HG03060 (cell line): Measurements from ENCODE around the gene DENR.
"Not testable (repeated sequence)": the region's sequence is repeated elsewhere in the genome, so short reads cannot be mapped to it uniquely, and the experiment has no call there.

Experiments used
- ATAC-seq: cut with Tn5 transposase; IDR thresholded peaks from one replicate; pipeline ENCODE4 v1.9.1; 2021; ENCODE audit warnings: low read depth, moderate number of reproducible peaks; ENCODE audit not compliant: unreplicated experiment

DENR gene

DNA sequence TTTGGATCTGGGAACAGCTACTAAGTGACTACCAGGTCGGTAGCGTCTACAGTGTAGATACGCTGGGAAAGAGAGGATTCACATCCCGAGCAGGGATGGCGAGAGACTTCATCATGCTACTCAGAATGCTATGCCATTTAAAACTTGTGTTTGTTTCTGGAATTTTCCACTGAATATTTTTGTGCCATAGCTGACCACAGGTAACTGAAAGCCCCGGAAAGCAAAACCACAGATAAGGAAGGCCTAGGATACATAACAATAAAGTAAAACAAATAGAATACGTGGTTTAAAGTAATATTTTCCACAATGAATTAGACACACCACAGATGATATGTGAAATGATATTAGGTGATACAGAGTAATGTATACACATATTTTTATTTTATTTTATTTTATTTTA is 14.1 kb upstream of the DENR start:
- no peak for ATAC-seq

GRCh38 chr12:122740351-122740750 is 12.3 kb upstream of the DENR start:
- ATAC-seq = no peak

- no peak for ATAC-seq
Measured at GRCh38 chr12:122743895-122744525, 8.6 kb upstream of the DENR start.

- ATAC-seq = no peak
Measured at GRCh38 chr12:122747224-122748135, 5.1 kb upstream of the DENR start.

DNA sequence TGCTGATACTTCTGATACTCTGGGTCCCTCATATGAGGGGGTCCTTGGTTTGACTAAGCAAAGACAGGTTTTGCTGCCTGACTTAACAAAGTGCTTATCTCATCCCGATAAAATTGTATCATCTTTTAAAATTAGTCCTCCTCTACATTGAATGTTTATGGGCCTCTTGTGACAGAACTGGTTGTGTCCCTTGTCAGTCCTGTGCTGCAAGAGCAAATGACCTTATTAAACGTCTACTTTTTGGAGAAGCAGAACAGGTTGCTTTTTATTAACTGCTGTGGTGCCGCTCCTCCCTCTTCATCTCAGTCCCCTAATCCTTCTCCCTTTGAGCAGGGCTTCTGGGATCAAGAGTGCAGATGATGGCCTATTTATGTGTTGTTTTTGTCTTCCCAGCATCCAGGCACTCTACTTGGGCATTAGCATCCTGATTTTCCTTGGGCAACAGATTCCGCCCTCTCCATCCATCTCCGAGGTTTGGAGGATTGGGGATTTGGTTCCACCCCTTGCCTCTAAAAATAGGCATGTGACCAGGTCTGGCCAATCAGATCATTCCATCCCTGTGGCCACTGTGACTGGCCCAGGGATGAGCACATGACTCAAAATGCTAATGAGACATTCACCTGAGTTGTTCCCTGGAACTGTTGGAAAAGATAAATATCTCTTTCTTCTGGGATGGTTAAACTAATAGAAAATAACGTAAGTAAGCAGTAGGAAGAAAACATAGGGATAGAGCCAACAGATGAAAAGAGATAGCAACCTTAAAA is 2.9 kb upstream of the DENR start:
- ATAC-seq = no peak

GRCh38 chr12:122750781-122751515 is 1.7 kb upstream of the DENR start:
- not testable (repeated sequence) for ATAC-seq

GRCh38 chr12:122753319-122753650 is 661 bp downstream of the DENR start:
- ATAC-seq = no peak

DNA sequence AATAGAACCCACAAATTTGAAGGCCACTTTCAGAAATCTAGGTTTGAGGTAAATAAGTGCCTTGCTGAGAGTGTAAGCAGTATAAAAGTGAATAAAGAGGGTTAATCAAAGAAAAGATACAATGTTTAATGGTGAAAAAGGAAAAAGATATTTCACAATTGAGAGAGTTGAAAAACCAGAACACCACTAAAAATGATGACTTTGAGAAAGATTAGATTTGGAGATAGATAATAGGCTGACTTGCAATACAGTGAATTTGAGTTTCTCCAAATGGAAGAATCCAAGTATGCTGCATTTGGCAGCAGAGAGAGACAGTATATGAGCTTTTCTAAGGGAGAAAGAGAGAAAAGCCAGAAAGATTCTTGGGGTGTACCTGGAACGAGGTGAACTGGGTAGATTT is 2.2 kb downstream of the DENR start:
- no peak for ATAC-seq

DNA sequence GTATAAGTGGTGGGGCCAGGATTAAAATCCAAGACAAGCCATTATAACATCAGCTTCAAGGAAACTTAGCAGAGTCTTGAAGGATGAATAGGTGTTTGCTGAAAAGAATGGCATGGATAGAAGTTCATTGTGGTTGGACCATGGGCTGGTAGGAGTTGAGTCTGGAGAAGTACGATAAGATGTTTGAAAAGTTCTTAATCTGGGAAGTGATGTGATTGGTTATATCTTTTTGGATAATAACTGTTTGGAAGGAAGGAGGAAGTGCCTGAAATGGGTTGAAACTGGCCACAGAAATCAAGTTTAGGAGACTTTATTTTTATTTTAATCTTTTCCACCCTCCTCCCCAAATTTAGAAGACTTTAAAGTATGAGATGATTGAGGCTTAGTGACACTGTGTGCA is 4.9 kb downstream of the DENR start:
- no peak for ATAC-seq

DNA sequence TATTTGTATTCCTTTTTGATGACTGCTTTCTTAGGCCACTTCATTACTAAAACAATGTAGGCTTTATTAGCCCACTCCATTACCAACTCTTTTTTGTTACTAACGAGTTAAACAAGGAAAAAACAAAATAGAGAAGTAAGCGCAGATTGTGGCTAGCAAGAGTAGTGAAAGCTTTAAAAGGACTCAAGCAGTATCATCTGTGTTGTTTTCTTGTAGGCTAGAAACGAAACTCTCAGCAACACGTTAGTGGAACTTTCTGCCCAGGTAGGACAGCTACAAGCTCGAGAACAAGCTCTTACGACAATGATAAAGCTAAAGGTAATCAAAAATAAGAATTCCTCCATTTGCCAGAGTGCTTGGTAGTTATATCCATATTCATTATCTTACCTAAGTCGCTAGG is 32.9 kb downstream of the DENR start:
- no peak for ATAC-seq

- ATAC-seq = no peak
Measured at GRCh38 chr12:122788387-122788786, 35.8 kb downstream of the DENR start.

GRCh38 chr12:122789637-122790036 is 37.0 kb downstream of the DENR start:
- ATAC-seq = no peak

GRCh38 chr12:122790393-122791075 is 37.9 kb downstream of the DENR start:
- no peak for ATAC-seq

GRCh38 chr12:122793685-122794106 is 41.1 kb downstream of the DENR start:
- ATAC-seq = no peak

- no peak for ATAC-seq
Measured at GRCh38 chr12:122795807-122796206, 43.2 kb downstream of the DENR start.

GRCh38 chr12:122799641-122800243 is 47.1 kb downstream of the DENR start:
- ATAC-seq = no peak

DNA sequence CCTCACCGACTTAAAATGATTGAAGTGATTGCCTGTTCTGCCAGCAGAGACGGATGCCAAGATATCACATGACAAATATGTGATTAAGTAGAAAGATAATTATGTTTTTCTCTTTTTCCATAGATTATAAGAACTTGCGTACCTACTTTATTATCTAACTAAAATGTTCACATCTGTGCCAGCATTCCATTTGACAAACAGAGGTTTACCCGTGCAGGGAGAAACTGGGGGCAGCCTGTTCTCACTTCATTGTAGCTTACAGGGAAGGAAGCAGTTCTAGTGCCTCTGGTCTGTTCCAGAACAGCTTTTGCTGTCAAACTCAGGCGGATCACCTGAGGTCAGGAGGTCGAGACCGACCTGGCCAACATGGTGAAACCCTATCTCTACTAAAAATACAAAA is 51.3 kb downstream of the DENR start:
- no peak for ATAC-seq

GRCh38 chr12:122804957-122805356 is 52.3 kb downstream of the DENR start:
- not testable (repeated sequence) for ATAC-seq

GRCh38 chr12:122807651-122808050 is 55.0 kb downstream of the DENR start:
- no peak for ATAC-seq

- ATAC-seq = no peak
Measured at GRCh38 chr12:122811777-122812176, 59.2 kb downstream of the DENR start.
